HG03039 (cell line): ENCODE measurements around the gene TOMM40.
"Not testable (repeated sequence)": the region's sequence is repeated elsewhere in the genome, so short reads cannot be mapped to it uniquely, and the experiment has no call there.

Source experiments
- ATAC-seq: cut with Tn5 transposase; IDR thresholded peaks from one replicate; pipeline ENCODE4 v1.9.1; 2021; ENCODE audit warnings: mild to moderate bottlenecking, moderate library complexity; ENCODE audit not compliant: unreplicated experiment

TOMM40 gene

GRCh38 chr19:44891016-44891882 is at the start of gene TOMM40:
TOMM40 (plus strand) TSS chr19:44891254; CDS start chr19:44891416, 162 bp downstream.
- ATAC-seq, result peak; percentile 58

GRCh38 chr19:44845286-44845611 is 45.8 kb upstream of the TOMM40 start:
- no peak for ATAC-seq

DNA sequence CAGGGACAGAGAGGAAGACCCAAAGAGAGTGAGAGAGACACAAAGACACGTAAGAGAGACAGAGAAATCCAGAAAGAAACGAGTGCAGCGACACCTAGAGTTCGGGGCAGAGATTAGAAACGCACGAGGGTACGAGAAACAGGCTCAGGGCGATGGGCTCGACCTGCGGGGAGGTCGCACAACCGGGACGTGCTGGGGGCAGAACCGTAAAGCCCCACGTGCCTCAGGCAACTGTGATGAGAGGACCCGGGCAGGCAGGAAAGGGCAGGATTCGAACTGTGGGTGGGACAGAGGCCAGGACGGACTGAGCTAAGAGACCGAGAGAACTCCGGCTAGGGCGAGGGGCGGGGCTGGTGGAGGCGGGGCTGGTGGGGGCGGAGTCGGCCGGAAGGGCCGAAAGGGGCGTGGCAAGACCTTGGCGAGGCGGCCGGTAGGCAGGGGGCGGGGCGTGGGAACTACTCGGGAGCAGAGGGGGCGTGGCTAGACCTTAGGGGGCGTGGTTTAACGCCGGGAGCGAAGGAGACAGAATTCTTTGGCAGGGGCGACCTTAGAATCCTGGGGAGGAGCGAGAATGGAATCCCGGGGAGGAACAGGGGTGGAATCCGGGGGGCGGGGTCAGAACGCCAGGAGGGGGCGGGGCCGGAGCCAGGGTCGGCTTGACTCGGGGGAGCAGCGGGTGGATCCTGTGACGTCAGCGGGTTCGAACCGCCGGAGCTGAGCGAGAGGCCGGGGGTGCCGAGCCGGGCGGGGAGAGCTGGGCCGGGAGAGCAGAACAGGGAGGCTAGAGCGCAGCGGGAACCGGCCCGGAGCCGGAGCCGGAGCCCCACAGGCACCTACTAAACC is 45.2 kb upstream of the TOMM40 start, which contains the start of gene NECTIN2:
Gene NECTIN2, plus strand, starts transcription at position 686 of the 843 bp plus-strand sequence. CDS start 229 bp downstream, outside the sequence.
- no peak for ATAC-seq

- ATAC-seq, result no peak
Measured at GRCh38 chr19:44846455-44847143, 44.5 kb upstream of the TOMM40 start.

DNA sequence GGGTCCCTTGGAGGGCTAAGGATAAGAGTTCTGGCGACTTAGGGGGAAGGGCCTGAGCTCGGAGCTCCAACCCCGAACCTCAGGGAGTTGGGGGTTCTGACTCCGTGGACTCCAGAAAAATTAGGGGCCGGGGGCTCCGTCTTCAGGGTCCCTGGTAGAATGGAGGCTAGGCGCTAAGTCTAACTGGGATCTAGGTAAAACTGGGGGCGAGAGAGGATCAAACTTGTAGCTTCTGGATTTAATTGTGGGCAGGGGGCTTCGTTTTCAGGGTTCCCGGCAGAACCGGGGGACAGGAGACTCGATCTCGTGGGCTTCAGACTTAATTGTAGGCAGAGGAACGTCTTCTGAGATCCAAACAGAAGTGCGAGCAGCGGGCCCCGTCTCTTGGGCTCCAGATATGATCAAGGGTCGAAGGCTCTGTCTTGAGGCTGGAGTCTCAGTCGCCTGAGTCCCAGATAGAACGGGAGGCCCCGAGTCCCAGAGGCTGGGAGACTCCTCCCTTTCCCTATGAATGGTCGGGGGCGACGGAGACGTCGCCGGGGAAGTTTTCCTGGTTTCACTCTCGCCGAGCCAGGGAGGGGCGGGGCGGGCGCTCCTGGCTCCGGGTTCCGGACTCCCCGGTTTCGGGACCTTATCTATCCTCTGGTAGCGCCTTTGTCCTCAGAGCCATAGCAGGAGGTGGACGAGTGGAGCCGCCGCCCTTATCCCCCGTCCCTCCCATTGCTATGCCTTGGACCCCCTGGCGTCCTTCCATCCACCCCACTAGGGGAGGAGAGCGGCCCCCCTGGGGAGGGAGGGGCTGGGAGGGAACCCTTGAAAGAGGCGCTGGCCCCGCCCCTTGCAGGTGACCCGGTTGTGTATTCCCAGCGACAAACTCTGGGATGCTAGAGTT is 43.7 kb upstream of the TOMM40 start:
- no peak for ATAC-seq

DNA sequence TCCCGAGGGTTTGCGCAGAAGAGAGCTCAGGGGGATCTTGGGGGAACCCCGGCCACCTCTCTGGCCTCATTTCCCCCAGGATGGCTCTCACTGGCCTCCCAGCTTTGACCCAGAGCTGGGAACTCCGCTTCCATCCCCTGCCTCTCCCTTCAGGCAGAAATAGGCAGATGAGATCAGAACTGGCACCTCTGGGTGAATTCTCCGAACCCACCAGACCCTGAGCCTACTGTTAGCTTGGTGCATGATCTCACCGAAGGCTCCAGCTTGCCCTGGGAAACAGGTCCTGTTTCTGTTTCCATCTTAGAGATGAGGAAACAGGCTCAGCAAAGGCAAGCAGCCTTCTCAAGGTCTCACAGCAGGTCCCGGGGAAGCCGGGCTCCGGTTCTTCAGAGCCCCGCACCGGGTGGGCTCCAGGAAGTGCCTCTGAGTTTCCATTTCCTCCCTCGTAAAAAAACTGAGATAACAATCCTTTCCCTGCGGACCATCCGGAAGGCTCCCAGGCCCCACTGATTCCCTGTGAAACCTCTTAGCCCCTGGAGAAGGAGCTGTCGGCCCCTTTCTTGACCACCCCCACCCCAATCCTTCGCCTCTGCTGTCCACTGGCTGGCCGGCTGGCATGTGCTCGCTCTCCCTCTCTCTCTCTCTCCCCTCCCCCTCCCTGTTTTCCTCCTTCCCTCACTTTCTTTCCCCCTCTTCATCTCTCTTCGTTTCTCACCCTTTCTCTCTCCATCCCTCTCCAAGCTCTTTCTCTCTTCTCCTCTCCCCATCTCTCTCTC is 42.8 kb upstream of the TOMM40 start:
- ATAC-seq, result no peak

DNA sequence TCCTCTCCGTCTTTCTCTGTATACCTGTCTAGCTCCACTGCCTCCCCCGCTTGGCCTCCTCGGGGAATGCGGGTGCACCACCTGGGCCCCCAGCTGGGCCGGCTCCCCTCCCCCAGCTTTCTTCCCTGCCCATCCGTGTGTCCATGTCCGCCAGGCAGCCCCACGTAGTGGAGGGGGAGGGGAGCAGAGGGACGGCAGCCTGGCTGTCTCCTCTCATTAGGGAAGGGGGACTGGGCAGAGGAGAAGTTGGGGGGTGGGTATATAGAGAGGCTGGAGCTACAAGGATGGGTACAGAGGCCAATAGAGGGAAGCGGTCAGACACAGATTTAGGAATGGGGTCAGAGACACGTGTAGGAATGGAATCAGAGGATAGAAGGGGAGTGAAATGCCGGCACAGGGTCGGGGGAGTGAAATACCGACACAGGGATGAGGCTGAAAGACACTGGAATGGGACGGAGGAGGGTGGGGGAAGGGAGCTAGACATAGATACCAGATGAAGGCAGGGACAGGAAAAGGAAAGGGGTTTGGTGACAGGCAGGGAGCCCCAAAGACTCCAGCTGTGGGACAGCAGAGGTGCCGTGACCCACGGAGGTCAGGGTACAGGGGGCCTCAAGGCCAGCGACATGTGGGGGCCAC is 42.1 kb upstream of the TOMM40 start:
- no peak for ATAC-seq

- ATAC-seq, result no peak
Measured at GRCh38 chr19:44850641-44851109, 40.4 kb upstream of the TOMM40 start.

DNA sequence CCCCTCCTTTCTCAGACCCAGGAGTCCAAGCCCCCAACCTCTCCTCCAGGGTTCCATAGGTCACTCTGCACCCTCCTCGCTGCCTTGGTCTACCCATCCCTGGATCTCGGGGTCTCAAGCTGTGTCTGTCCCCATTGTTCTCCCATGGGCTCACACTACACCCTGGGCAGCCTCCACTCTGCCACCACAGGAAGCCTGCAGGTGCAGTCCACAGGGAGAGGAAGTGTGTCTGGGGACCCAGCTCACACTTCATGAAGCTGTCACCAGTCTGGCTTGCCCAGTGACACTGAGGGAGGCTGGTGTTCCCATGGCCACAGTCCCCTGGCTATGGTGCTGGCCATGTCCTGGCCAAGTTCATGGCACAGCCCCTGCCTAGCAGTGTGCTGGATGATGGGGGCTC is 39.6 kb upstream of the TOMM40 start:
- no peak for ATAC-seq

DNA sequence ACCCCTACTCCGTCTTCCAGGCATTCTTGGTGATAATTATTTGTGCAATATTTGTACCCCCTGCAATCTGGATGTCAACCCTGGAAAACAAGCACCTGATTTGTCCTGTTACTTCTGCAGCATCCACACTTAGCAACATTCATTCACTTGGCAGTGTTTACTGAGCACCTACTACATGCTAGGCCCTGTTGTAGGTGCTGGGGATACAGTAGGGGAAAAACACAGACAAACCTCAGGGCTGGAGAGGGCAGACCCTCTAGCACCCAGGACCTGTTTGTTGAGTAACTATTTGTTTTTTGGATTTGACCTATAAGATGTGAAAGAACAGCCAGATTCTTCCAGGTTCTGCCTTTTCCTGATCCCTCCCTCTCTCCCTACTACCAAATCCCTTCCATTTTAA is 35.4 kb upstream of the TOMM40 start:
- no peak for ATAC-seq

DNA sequence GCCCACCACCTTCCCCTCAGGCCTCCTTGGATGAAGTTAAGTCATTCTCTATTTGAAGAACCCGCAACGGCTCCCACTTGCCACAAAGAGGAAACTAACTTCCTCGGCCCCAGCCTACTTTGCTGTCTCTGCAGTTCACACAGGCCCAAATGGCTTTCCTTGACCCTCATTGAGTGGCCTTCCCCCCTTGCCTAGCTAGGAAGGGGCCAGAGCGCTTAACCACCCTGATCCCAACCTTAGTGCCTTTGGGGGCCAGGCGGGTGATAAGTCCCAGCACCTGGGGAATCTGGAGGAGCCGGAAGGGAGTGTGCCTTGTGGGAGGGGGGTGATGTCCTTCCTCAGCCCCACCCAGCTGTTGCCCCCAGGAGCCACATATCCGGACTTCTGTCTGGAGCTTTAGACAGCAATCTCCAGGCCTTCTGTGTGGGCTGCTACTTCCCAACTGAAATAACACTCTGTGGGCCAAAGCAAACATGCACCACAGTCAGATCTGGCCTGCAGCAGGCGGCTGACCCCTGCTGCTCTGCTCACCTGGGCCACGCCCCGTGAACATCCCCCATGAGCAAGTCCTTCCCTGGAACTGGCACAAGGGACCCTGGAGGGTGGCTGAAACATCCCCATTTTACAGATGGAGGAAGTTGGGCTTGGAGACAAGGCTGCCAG is 34.5 kb upstream of the TOMM40 start:
- ATAC-seq, result no peak

GRCh38 chr19:44857837-44858236 is 33.2 kb upstream of the TOMM40 start:
- no peak for ATAC-seq

- not testable (repeated sequence) for ATAC-seq
Measured at GRCh38 chr19:44861576-44861975, 29.5 kb upstream of the TOMM40 start.

- no peak for ATAC-seq
Measured at GRCh38 chr19:44863990-44864389, 27.1 kb upstream of the TOMM40 start.

- ATAC-seq, result no peak
Measured at GRCh38 chr19:44865196-44865767, 25.8 kb upstream of the TOMM40 start.

DNA sequence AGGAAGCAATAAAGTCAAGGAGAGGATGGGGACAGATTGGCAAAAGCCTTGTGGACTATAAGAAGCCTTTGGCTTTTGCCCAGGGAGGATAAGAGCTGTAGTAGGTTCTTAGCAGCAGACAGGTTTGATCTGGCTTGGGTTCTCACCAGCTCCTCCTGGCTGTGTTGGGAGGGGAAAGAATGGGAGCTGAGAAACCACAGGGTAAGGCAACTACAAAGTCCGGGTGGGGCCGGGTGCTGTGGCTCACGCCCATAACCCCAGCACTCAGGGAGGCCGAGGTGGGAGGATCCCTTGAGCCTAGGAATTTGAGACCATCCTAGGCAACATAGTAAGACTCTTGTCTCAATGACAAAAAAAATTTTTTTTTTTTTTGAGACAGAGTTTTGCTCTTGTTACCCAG is 24.4 kb upstream of the TOMM40 start:
- ATAC-seq, result no peak

- ATAC-seq, result no peak
Measured at GRCh38 chr19:44867578-44867977, 23.5 kb upstream of the TOMM40 start.
